Upper lobe of left lung (tissue), 6 donors: ENCODE measurements around the gene OSBPL3. TPM values are rescaled to one million over a fixed set of nuclear protein-coding genes. Genes with fewer than 3 reads are reported as not detected.

Source experiments
- ATAC-seq, 2 donors: fragments of 200-7000 bp; cut with Tn5 transposase; one replicate each; pipeline ENCODE4 v1.9.1; 2022; ENCODE audit warnings: mild to moderate bottlenecking in 2 of 2, moderate library complexity in 2 of 2; ENCODE audit not compliant: low FRiP score in 2 of 2
- DNase-seq, 2 donors: peaks; one replicate each; pipeline ENCODE4 v3.0.0-alpha.2; 2019 to 2020
- H3K27ac ChIP-seq, 4 donors: fragments of 200-600 bp; sonication (generic); one replicate each; pipeline ENCODE4 v1.5.1; 2016 to 2019
- H3K27me3 ChIP-seq, 4 donors: fragments of 200-600 bp; sonication (generic); one replicate each; pipeline ENCODE4 v1.5.1; 2017 to 2019
- H3K36me3 ChIP-seq, 4 donors: fragments of 200-600 bp; sonication (generic); one replicate each; pipeline ENCODE4 v1.5.1; 2016 to 2019
- H3K4me1 ChIP-seq, 4 donors: fragments of 200-600 bp; sonication (generic); one replicate each; pipeline ENCODE4 v1.5.1; 2018 to 2019
- H3K4me3 ChIP-seq, 4 donors: fragments of 200-600 bp; sonication (generic); one replicate each; pipeline ENCODE4 v1.5.1; 2017 to 2019; ENCODE audit warnings: mild to moderate bottlenecking in 2 of 4, moderate library complexity in 1 of 4
- H3K9me3 ChIP-seq, 4 donors: fragments of 200-600 bp; sonication (generic); one replicate each; pipeline ENCODE4 v1.5.1; 2018 to 2019
- EP300 ChIP-seq, 4 donors: sonication (generic); formaldehyde crosslinking; IDR thresholded peaks; one replicate each; pipeline ENCODE4 v1.5.1; 2017; ENCODE audit warnings: antibody characterized with exemption in 4 of 4, control low read depth in 2 of 4
- POLR2A ChIP-seq, 4 donors: fragments of 450-650 bp; IDR thresholded peaks; one replicate each; pipeline ENCODE4 v1.5.1; 2016 to 2017; ENCODE audit warnings: antibody characterized with exemption in 4 of 4, mild to moderate bottlenecking in 2 of 4
- POLR2AphosphoS5 ChIP-seq, 2 donors: sonication (generic); formaldehyde crosslinking; IDR thresholded peaks; one replicate each; pipeline ENCODE4 v1.5.1; 2017; ENCODE audit warnings: antibody characterized with exemption in 2 of 2
- WGBS, 2 donors: methylation state at CpG; one replicate each; pipeline ENCODE4 v1.1.5; 2017 to 2018; 5-methylcytosine and 5-hydroxymethylcytosine counted together
- total RNA-seq, 6 donors: library from RNA; depleted of rRNA in 4 of 6; stranded (reverse); fragments of >200 nt in 4 of 6; gene quantifications; one replicate each; pipeline versions ENCODE4 v1.1.0 to v1.2.1, GENCODE V29; 2016 to 2021
- TF ChIP-seq, protein P1 (sequence below), 6 experiments: fragments of 450-650 bp in 4 of 6; fragments of 200-600 bp in 2 of 6; sonication (generic) in 2 of 6; IDR thresholded peaks; one replicate each; pipeline ENCODE4 v1.5.1; 2016 to 2019; ENCODE audit warnings: antibody characterized with exemption in 6 of 6
- donor health status: DM: no; HTN: no; CAD: no; lungs with moderate emphysema.
- donor health status: DM: no; HTN: yes; CAD: no; lungs with severe emphysema.

Gene OSBPL3
- total RNA-seq, 6 donors from 2014 or later = 17.5 to 55.5 (median 21.7) TPM

DNA sequence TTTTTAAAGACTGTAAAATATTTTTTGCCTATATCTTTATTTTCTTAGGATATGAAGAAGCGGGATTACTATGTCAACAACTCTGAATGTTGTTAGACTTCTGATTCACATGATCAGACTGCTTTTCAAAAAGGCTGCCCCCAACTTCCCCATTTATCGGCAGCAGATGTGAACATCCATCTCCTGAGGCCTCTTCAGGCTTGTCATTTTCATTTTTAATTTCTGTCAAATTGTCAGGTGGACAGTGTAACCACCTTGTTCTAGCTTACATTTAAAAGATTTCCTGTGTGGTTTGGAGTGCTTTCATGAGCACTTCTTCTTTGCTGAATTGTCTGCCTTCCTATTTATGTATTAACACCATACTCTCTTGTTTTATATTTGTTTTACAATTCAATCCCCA, 143.9 kb downstream of the OSBPL3 start:
- peaks cover 0 to 2% (median 0%) of the 10 kb centered on the region in 4 donors for H3K36me3 ChIP-seq
- H3K4me3 ChIP-seq = no peak overlapping the region
- no peaks in the 10 kb centered on the region for H3K27me3 ChIP-seq
- peaks cover 0 to 4% (median 2%) of the 10 kb centered on the region in 4 donors for H3K4me1 ChIP-seq
- no peaks in the 10 kb centered on the region for H3K9me3 ChIP-seq
- DNase-seq (no peak), ATAC-seq (no peak)
- TF ChIP-seq POLR2A (IDR thresholded peaks at IDR 0.05) = no peak
- TF ChIP-seq EP300 (IDR thresholded peaks at IDR 0.05) = no peak
- no peak for TF ChIP-seq POLR2AphosphoS5 (IDR thresholded peaks at IDR 0.05)
- TF ChIP-seq, protein P1, sequence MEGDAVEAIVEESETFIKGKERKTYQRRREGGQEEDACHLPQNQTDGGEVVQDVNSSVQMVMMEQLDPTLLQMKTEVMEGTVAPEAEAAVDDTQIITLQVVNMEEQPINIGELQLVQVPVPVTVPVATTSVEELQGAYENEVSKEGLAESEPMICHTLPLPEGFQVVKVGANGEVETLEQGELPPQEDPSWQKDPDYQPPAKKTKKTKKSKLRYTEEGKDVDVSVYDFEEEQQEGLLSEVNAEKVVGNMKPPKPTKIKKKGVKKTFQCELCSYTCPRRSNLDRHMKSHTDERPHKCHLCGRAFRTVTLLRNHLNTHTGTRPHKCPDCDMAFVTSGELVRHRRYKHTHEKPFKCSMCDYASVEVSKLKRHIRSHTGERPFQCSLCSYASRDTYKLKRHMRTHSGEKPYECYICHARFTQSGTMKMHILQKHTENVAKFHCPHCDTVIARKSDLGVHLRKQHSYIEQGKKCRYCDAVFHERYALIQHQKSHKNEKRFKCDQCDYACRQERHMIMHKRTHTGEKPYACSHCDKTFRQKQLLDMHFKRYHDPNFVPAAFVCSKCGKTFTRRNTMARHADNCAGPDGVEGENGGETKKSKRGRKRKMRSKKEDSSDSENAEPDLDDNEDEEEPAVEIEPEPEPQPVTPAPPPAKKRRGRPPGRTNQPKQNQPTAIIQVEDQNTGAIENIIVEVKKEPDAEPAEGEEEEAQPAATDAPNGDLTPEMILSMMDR (IDR thresholded peaks at IDR 0.05) = no peak
- 56 to 79% methylated on average over 2 of the region's 2 CpGs for WGBS, 2 donors
- H3K27ac ChIP-seq = no peak overlapping the region

DNA sequence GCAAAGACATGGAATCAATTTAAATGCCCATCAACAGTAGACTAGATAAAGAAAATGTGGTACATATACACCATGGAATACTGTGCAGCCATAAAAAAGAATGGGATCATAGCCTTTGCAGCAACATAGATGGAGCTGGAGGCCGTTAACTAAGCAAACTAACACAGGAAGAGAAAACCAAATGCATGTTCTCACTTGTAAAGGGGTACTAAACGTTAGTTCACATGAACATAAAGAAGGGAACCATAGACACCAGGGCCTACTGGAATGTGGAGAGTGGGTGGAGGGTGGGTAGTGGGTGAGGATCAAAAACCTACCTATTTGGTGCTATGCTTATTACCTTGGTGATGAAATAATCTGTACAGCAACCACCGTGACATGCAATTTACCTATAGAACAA, 144.3 kb downstream of the OSBPL3 start:
- Histone ChIP-seq H3K27ac (no peak overlapping the region), H3K4me3 (no peak overlapping the region), H3K27me3 (no peaks in the 10 kb centered on the region), H3K4me1 (peaks cover 0 to 7% (median 2%) of the 10 kb centered on the region in 4 donors), H3K9me3 (no peaks in the 10 kb centered on the region), H3K36me3 (peaks cover 0 to 2% (median 0%) of the 10 kb centered on the region in 4 donors)
- WGBS, 2 donors = 60 to 67% methylated on average over 3 of the region's 3 CpGs
- DNase-seq (no peak), ATAC-seq (no peak)
- TF ChIP-seq EP300 (IDR thresholded peaks at IDR 0.05) = no peak
- TF ChIP-seq POLR2A (IDR thresholded peaks at IDR 0.05) = no peak
- no peak for TF ChIP-seq POLR2AphosphoS5 (IDR thresholded peaks at IDR 0.05)

DNA sequence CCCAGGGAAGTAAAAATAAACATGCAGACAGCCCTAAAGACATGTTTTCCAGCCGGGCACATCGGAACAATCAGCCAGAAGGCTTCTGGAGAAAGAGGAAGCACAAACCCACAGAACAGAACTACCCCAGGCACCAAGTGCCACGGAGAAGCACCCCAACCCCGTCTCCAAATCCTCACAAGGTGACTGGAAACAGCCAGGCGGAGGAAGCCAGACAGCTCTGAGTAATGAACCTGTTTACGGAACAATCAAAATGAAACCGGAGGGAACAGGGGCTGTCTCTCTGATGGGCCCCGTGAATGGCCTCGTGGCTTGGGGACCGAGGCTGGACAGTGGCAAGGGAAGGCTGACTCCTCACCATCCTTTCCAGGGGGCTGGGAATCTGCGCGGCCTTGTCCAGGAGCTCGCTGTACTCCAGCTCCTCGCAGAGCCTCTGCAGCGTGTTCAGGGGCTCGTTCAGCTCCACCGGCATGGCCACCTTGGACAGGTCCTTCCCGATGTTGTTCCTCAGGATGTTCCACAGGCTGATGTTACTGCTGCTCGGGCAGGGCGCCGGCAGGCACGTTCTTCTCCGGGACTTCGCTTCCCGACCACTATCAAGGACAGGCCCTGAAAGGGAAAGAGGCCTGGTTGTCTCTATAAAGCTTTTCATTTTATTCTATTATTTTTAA, 145.7 kb downstream of the OSBPL3 start:
- H3K27ac ChIP-seq = peak overlapping the region in 2 of 4 donors; percentile 32 to 71
- H3K36me3 ChIP-seq = peaks cover 0 to 6% (median 0%) of the 10 kb centered on the region in 4 donors
- H3K4me1 ChIP-seq = peaks cover 0 to 8% (median 2%) of the 10 kb centered on the region in 4 donors
- DNase-seq = peak; percentile 29 to 64
- no peaks in the 10 kb centered on the region for H3K9me3 ChIP-seq
- WGBS, 2 donors = 75 to 79% methylated on average over 19 to 24 of the region's 25 CpGs
- H3K27me3 ChIP-seq = no peaks in the 10 kb centered on the region
- TF ChIP-seq POLR2AphosphoS5 (IDR thresholded peaks at IDR 0.05) (no peak), EP300 (IDR thresholded peaks at IDR 0.05) (no peak), POLR2A (IDR thresholded peaks at IDR 0.05) (no peak)
- TF ChIP-seq, protein P1 (IDR thresholded peaks at IDR 0.05) = no peak
- peak in 1 of 2 donors; percentile 63 for ATAC-seq
- H3K4me3 ChIP-seq = no peak overlapping the region

DNA sequence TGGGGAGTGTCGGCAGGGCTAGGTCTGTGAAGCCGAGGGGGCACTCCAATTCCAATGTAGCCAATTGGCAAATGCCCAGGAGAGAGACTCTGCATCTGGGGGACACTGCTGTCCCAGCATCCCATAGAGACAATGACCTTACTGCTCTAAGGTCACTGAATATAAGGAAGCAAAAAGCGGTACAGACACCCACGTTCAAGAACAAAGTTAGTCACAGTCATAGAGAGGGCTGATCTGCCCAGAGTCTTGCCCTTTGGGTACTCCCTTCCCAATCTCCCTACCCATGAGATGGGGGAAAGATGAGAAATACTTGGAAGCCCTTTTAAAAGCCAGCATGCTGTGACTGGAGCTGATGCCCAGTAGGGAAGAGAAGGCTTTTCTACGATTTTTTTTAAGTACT, 146.4 kb downstream of the OSBPL3 start:
- peak overlapping the region in 2 of 4 donors; percentile 32 to 71 for H3K27ac ChIP-seq
- DNase-seq (no peak), ATAC-seq (peak in 1 of 2 donors; percentile 71)
- H3K4me1 ChIP-seq = peaks cover 0 to 12% (median 2%) of the 10 kb centered on the region in 4 donors
- 68 to 74% methylated on average over 5 of the region's 5 CpGs for WGBS, 2 donors
- H3K36me3 ChIP-seq = peaks cover 0 to 6% (median 0%) of the 10 kb centered on the region in 4 donors
- no peaks in the 10 kb centered on the region for H3K9me3 ChIP-seq
- TF ChIP-seq EP300 (IDR thresholded peaks at IDR 0.05) = no peak
- TF ChIP-seq POLR2A (IDR thresholded peaks at IDR 0.05) = peak in 1 of 4 donors; percentile 23
- H3K4me3 ChIP-seq = no peak overlapping the region
- H3K27me3 ChIP-seq = no peaks in the 10 kb centered on the region

DNA sequence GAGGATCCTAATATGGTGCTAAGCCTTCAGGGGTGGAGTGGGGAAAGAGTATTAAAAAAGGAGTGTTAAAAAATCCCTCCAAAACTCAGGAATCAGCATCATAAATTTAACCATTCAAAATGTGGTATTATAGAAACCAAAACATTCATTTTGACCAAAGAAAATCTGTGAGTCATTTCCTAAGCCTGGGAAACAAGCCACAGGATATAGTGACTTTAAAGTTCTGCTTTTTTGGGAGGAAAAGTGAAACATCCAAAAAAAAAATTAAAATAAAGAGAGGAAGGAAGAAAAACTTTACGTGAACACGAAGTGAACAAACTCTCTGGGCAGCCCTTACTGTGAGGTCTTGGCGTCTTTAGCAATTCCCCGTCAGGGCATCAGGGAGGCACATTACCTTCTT, 148.7 kb downstream of the OSBPL3 start:
- Histone ChIP-seq H3K4me1 (peaks cover 2 to 20% (median 6%) of the 10 kb centered on the region in 4 donors), H3K36me3 (peaks cover 0 to 6% (median 0%) of the 10 kb centered on the region in 4 donors), H3K9me3 (no peaks in the 10 kb centered on the region), H3K4me3 (no peak overlapping the region), H3K27me3 (no peaks in the 10 kb centered on the region), H3K27ac (peak overlapping the region in 2 of 4 donors; percentile 12 to 51)
- TF ChIP-seq, protein P1 (IDR thresholded peaks at IDR 0.05) = no peak
- WGBS, 2 donors = 67% methylated on average over 4 of the region's 4 CpGs
- ATAC-seq (peak in 1 of 2 donors; percentile 18), DNase-seq (no peak)
